Measurements from ENCODE around the gene TFF1.

Gene TFF1

DNA sequence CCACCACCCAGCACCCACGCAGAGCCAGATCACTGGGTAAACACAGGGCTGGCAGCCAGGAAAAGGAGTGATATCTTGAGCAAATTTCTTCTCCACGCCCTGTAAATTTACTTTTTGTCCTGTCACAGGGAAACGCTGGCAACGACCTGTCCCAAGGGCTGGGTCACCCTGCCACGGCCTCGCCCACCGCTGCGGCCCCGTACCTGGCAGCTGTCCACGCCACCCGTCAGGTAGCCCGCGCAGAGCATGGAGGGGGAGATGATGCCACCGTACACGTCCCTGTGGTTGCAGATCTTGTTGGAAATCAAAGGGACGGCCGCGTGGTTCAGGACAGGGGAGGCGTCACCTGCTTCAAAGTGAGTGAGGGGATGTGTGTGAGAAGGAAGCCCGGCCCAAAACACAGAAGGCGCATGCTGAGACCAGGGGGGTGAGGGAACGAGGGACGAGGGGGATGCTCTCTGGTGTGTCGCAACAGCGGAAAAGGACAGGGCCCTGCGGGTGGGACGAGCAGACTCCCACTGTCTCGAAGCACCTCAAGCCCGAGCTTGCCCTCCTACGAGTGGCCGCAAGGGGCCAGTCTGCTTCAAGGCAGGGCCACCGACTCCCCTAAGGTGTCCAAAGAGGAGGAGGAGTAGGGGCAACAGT lies 10.1 kb upstream of the TFF1 start:
- ATAC-seq = no peak
- no peak for TF ChIP-seq SNAI2 (CRISPR knock-in tag; IDR thresholded peaks at IDR 0.05)
- TF ChIP-seq PPARA (CRISPR knock-in tag; IDR thresholded peaks at IDR 0.05; ENCODE audit: borderline replicate concordance) = no peak
- TF ChIP-seq OSR1 (CRISPR knock-in tag; IDR thresholded peaks at IDR 0.05) = no peak
- no peak for TF ChIP-seq ZNF565 (CRISPR knock-in tag; conservative IDR thresholded peaks at IDR 0.05; ENCODE audit: low read depth)
- no peak for TF ChIP-seq BACH2 (CRISPR knock-in tag; IDR thresholded peaks at IDR 0.05; ENCODE audit: borderline replicate concordance)
- TF ChIP-seq ZNF8 (CRISPR knock-in tag; IDR thresholded peaks at IDR 0.05) = no peak
- TF ChIP-seq, protein P1, sequence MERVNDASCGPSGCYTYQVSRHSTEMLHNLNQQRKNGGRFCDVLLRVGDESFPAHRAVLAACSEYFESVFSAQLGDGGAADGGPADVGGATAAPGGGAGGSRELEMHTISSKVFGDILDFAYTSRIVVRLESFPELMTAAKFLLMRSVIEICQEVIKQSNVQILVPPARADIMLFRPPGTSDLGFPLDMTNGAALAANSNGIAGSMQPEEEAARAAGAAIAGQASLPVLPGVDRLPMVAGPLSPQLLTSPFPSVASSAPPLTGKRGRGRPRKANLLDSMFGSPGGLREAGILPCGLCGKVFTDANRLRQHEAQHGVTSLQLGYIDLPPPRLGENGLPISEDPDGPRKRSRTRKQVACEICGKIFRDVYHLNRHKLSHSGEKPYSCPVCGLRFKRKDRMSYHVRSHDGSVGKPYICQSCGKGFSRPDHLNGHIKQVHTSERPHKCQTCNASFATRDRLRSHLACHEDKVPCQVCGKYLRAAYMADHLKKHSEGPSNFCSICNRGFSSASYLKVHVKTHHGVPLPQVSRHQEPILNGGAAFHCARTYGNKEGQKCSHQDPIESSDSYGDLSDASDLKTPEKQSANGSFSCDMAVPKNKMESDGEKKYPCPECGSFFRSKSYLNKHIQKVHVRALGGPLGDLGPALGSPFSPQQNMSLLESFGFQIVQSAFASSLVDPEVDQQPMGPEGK (CRISPR knock-in tag; IDR thresholded peaks at IDR 0.05; ENCODE audit: borderline replicate concordance) = no peak
- TF ChIP-seq, protein P2, sequence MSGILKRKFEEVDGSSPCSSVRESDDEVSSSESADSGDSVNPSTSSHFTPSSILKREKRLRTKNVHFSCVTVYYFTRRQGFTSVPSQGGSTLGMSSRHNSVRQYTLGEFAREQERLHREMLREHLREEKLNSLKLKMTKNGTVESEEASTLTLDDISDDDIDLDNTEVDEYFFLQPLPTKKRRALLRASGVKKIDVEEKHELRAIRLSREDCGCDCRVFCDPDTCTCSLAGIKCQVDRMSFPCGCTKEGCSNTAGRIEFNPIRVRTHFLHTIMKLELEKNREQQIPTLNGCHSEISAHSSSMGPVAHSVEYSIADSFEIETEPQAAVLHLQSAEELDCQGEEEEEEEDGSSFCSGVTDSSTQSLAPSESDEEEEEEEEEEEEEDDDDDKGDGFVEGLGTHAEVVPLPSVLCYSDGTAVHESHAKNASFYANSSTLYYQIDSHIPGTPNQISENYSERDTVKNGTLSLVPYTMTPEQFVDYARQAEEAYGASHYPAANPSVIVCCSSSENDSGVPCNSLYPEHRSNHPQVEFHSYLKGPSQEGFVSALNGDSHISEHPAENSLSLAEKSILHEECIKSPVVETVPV (CRISPR knock-in tag; IDR thresholded peaks at IDR 0.05) = no peak
- TF ChIP-seq, protein P3, sequence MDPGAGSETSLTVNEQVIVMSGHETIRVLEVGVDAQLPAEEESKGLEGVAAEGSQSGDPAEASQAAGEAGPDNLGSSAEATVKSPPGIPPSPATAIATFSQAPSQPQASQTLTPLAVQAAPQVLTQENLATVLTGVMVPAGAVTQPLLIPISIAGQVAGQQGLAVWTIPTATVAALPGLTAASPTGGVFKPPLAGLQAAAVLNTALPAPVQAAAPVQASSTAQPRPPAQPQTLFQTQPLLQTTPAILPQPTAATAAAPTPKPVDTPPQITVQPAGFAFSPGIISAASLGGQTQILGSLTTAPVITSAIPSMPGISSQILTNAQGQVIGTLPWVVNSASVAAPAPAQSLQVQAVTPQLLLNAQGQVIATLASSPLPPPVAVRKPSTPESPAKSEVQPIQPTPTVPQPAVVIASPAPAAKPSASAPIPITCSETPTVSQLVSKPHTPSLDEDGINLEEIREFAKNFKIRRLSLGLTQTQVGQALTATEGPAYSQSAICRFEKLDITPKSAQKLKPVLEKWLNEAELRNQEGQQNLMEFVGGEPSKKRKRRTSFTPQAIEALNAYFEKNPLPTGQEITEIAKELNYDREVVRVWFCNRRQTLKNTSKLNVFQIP (CRISPR knock-in tag; IDR thresholded peaks at IDR 0.05; ENCODE audit: borderline replicate concordance, low read depth) = no peak
- no peak for TF ChIP-seq ESRRG (CRISPR knock-in tag; IDR thresholded peaks at IDR 0.05)
- no peak for TF ChIP-seq ZFP30 (CRISPR knock-in tag; IDR thresholded peaks at IDR 0.05)
- no peak for TF ChIP-seq GLIS3 (CRISPR knock-in tag; IDR thresholded peaks at IDR 0.05)
- no peak for TF ChIP-seq TOX (CRISPR knock-in tag; IDR thresholded peaks at IDR 0.05; ENCODE audit: borderline replicate concordance)
- TF ChIP-seq ZC3H10 (CRISPR knock-in tag; IDR thresholded peaks at IDR 0.05) = no peak
- TF ChIP-seq, protein P4, sequence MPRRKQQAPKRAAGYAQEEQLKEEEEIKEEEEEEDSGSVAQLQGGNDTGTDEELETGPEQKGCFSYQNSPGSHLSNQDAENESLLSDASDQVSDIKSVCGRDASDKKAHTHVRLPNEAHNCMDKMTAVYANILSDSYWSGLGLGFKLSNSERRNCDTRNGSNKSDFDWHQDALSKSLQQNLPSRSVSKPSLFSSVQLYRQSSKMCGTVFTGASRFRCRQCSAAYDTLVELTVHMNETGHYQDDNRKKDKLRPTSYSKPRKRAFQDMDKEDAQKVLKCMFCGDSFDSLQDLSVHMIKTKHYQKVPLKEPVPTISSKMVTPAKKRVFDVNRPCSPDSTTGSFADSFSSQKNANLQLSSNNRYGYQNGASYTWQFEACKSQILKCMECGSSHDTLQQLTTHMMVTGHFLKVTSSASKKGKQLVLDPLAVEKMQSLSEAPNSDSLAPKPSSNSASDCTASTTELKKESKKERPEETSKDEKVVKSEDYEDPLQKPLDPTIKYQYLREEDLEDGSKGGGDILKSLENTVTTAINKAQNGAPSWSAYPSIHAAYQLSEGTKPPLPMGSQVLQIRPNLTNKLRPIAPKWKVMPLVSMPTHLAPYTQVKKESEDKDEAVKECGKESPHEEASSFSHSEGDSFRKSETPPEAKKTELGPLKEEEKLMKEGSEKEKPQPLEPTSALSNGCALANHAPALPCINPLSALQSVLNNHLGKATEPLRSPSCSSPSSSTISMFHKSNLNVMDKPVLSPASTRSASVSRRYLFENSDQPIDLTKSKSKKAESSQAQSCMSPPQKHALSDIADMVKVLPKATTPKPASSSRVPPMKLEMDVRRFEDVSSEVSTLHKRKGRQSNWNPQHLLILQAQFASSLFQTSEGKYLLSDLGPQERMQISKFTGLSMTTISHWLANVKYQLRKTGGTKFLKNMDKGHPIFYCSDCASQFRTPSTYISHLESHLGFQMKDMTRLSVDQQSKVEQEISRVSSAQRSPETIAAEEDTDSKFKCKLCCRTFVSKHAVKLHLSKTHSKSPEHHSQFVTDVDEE (CRISPR knock-in tag; IDR thresholded peaks at IDR 0.05) = no peak
- no peak for TF ChIP-seq CSDC2 (CRISPR knock-in tag; IDR thresholded peaks at IDR 0.05)
- TF ChIP-seq ARNTL (CRISPR knock-in tag; IDR thresholded peaks at IDR 0.05; ENCODE audit: borderline replicate concordance, low read depth) = no peak
- TF ChIP-seq, protein P5, sequence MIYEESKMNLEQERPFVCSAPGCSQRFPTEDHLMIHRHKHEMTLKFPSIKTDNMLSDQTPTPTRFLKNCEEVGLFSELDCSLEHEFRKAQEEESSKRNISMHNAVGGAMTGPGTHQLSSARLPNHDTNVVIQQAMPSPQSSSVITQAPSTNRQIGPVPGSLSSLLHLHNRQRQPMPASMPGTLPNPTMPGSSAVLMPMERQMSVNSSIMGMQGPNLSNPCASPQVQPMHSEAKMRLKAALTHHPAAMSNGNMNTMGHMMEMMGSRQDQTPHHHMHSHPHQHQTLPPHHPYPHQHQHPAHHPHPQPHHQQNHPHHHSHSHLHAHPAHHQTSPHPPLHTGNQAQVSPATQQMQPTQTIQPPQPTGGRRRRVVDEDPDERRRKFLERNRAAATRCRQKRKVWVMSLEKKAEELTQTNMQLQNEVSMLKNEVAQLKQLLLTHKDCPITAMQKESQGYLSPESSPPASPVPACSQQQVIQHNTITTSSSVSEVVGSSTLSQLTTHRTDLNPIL (CRISPR knock-in tag; IDR thresholded peaks at IDR 0.05; ENCODE audit: low read depth) = no peak

DNA sequence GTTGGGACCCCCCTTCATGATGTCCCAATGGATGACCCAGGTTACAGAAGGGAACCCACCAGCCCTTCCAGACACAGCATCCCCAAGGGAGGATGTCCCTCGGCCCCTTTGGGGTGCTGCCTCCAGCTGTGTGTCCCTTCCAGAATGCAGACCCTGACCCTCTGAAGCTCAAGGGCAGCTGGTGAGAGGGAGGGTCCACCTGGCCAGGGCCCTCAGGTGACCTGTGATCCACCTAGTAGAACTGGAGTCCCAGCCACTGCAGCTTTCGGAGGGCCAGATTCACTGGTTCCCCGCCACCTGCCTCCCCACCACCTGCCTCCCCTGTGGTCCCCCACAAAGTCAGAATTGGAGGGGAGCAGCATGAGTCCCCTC lies 9.6 kb upstream of the TFF1 start:
- ATAC-seq = no peak
- TF ChIP-seq, protein P4 (CRISPR knock-in tag; IDR thresholded peaks at IDR 0.05) = no peak
- TF ChIP-seq RARB (CRISPR knock-in tag; IDR thresholded peaks at IDR 0.05) (no peak), ZNF8 (CRISPR knock-in tag; IDR thresholded peaks at IDR 0.05) (no peak), ZC3H10 (CRISPR knock-in tag; IDR thresholded peaks at IDR 0.05) (no peak)
- TF ChIP-seq, protein P3 (CRISPR knock-in tag; IDR thresholded peaks at IDR 0.05; ENCODE audit: borderline replicate concordance, low read depth) = no peak

Data from SK-N-SH treated with all-trans-retinoic acid at 6 μM for 48 hours (cell line).